ENCODE data around the gene UFD1. TPM values are rescaled to one million over a fixed set of nuclear protein-coding genes. Genes with fewer than 3 reads are reported as not detected.
A peak's percentile ranks its signal among the peaks of the same experiment; 100 is the strongest.

UFD1 gene
- total RNA-seq, 1 experiment from 2014 or later, result 62.3 TPM

- Mint-ChIP-seq H3K4me1 (ENCODE audit: insufficient read depth, unreplicated experiment) (peaks cover 6% of the 10 kb centered on the region), H3K27me3 (ENCODE audit: insufficient read depth, unreplicated experiment) (no peaks in the 10 kb centered on the region), H3K27ac (ENCODE audit: low read depth, unreplicated experiment) (peak overlapping the region; percentile 48), H3K36me3 (ENCODE audit: insufficient read depth, unreplicated experiment) (peaks cover 7% of the 10 kb centered on the region), H3K4me3 (ENCODE audit: unreplicated experiment) (no peak overlapping the region), H3K9me3 (ENCODE audit: unreplicated experiment) (no peaks in the 10 kb centered on the region)
- TF ChIP-seq CTCF (IDR thresholded peaks at IDR 0.05; ENCODE audit: unreplicated experiment), result no peak
- intact Hi-C loops (cut with micrococcal nuclease), result loop anchor here (5.0 kb wide), 1 partner anchor 220 kb away; no protein-coding TSS in a partner anchor
- ChIA-PET POLR2A (no interaction called here), CTCF (interaction anchor here (0.6 to 5.2 kb wide), 3 partner anchors 132 to 309 kb away, joined by 3 to 30 read pairs (median 4); no protein-coding TSS in a partner anchor)
- BruUV-seq (replicated peaks), result no TSS peak
- DNase-seq (ENCODE audit: unreplicated experiment), result peak; percentile 65
These were observed 18.3 kb upstream of the UFD1 start for GRCh38 chr22:19497245-19497644.

GRCh38 chr22:19496324-19496630, 17.3 kb upstream of the UFD1 start:
- intact Hi-C loops (cut with micrococcal nuclease), result loop anchor here (1.0 to 5.0 kb wide), 2 partner anchors 134 to 221 kb away; no protein-coding TSS in a partner anchor

GRCh38 chr22:19495562-19496323, 16.8 kb upstream of the UFD1 start:
- DNase-seq (ENCODE audit: unreplicated experiment), result peak; percentile 32
- CTCF ChIA-PET, result interaction anchor here (0.6 to 5.2 kb wide), 6 partner anchors 10 to 201 kb away, joined by 3 to 30 read pairs (median 4); no protein-coding TSS in a partner anchor
- Mint-ChIP-seq H3K4me3 (ENCODE audit: unreplicated experiment) (no peak overlapping the region), H3K9me3 (ENCODE audit: unreplicated experiment) (no peaks in the 10 kb centered on the region), H3K4me1 (ENCODE audit: insufficient read depth, unreplicated experiment) (peaks cover 6% of the 10 kb centered on the region), H3K27ac (ENCODE audit: low read depth, unreplicated experiment) (no peak overlapping the region), H3K27me3 (ENCODE audit: insufficient read depth, unreplicated experiment) (no peaks in the 10 kb centered on the region), H3K36me3 (ENCODE audit: insufficient read depth, unreplicated experiment) (peaks cover 10% of the 10 kb centered on the region)
- TF ChIP-seq CTCF (IDR thresholded peaks at IDR 0.05; ENCODE audit: unreplicated experiment), result peak; percentile 15
- POLR2A ChIA-PET, result interaction anchor here (0.6 kb wide), 1 partner anchor 259 kb away, joined by 3 read pairs; no protein-coding TSS in a partner anchor
- no TSS peak for BruUV-seq (replicated peaks)
- intact Hi-C loops (cut with micrococcal nuclease), result loop anchor here (1.0 to 5.0 kb wide), 2 partner anchors 135 to 222 kb away; no protein-coding TSS in a partner anchor

More at GRCh38 chr22:19496324-19496630, 17.3 kb upstream of the UFD1 start:
- no peaks in the 10 kb centered on the region for H3K9me3 Mint-ChIP-seq (ENCODE audit: unreplicated experiment)
- TF ChIP-seq CTCF (IDR thresholded peaks at IDR 0.05; ENCODE audit: unreplicated experiment), result no peak
- peaks cover 12% of the 10 kb centered on the region for H3K36me3 Mint-ChIP-seq (ENCODE audit: insufficient read depth, unreplicated experiment)
- H3K4me3 Mint-ChIP-seq (ENCODE audit: unreplicated experiment), result no peak overlapping the region
- peaks cover 6% of the 10 kb centered on the region for H3K4me1 Mint-ChIP-seq (ENCODE audit: insufficient read depth, unreplicated experiment)
- no TSS peak for BruUV-seq (replicated peaks)
- no peaks in the 10 kb centered on the region for H3K27me3 Mint-ChIP-seq (ENCODE audit: insufficient read depth, unreplicated experiment)
- no peak for DNase-seq (ENCODE audit: unreplicated experiment)
- CTCF ChIA-PET, result interaction anchor here (0.7 to 5.2 kb wide), 4 partner anchors 9 to 200 kb away, joined by 3 to 30 read pairs (median 4); no protein-coding TSS in a partner anchor
- POLR2A ChIA-PET, result interaction anchor here (0.6 kb wide), 1 partner anchor 260 kb away, joined by 3 read pairs; no protein-coding TSS in a partner anchor
- H3K27ac Mint-ChIP-seq (ENCODE audit: low read depth, unreplicated experiment), result no peak overlapping the region

- Mint-ChIP-seq H3K9me3 (ENCODE audit: unreplicated experiment) (no peaks in the 10 kb centered on the region), H3K27ac (ENCODE audit: low read depth, unreplicated experiment) (no peak overlapping the region), H3K27me3 (ENCODE audit: insufficient read depth, unreplicated experiment) (no peaks in the 10 kb centered on the region), H3K4me3 (ENCODE audit: unreplicated experiment) (no peak overlapping the region), H3K4me1 (ENCODE audit: insufficient read depth, unreplicated experiment) (peaks cover 6% of the 10 kb centered on the region), H3K36me3 (ENCODE audit: insufficient read depth, unreplicated experiment) (peaks cover 5% of the 10 kb centered on the region)
- no peak for TF ChIP-seq CTCF (IDR thresholded peaks at IDR 0.05; ENCODE audit: unreplicated experiment)
- no peak for DNase-seq (ENCODE audit: unreplicated experiment)
- POLR2A ChIA-PET, result interaction anchor here (1.0 kb wide), 1 partner anchor 15 kb away, joined by 3 read pairs; the partner anchor contains the start of gene CDC45
- BruUV-seq (replicated peaks), result no TSS peak
- intact Hi-C loops (cut with micrococcal nuclease), result loop anchor here (5.0 kb wide), 1 partner anchor 223 kb away; no protein-coding TSS in a partner anchor
- CTCF ChIA-PET, result interaction anchor here (5.2 kb wide), 1 partner anchor 135 kb away, joined by 30 read pairs; no protein-coding TSS in a partner anchor
These were observed 15.7 kb upstream of the UFD1 start for GRCh38 chr22:19494676-19495173.
